CD4-positive, alpha-beta T cell treated with Interleukin-15 for 1 hour (primary cell): ENCODE data around the gene TPPP2.
"Not testable (repeated sequence)": the region's sequence is repeated elsewhere in the genome, so short reads cannot be mapped to it uniquely, and the experiment has no call there.

Experiments used
- DNase-seq: peaks from one replicate; pipeline ENCODE4 v3.0.0-alpha.2; 2020

The TPPP2 gene

DNA sequence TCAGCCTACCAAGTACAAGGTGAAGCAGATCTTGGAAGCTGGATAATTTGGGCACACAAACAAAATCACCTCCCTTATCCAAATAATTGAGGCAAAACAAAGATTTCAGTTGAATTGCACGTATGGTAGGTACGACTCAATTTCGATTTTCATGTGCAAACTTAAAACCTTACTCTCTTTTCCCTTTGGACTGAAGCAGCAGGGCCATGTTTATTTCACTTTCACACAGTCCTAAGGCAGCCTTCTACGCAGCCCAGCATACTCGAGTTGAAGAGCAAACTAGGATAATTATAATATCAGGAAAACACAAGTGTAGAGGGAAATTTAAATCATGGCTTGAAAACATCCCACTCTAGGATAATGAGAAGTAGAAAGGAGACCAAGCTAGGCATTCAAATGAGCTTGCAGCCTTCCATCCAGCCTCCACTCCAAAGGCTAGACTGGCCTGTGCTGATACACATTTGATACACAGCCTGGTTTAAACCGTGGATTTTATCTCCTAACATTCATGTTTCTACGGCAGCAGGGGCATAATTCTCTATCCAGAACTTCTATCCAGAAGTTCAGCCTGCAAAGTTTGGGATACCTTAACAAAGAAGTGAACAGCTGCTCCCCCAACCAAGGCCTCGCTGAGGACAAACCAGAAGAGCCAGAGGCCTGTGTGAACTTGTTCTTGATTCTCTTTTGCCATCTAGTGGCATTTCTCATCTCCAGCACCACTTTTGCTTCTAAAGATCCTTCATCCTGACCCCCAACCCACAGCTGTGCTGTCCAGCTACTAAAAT, 9.8 kb downstream of the TPPP2 start:
- DNase-seq = no peak

GRCh38 chr14:21040370-21040925, 10.4 kb downstream of the TPPP2 start:
- DNase-seq = no peak

- DNase-seq = not testable (repeated sequence)
Observed at GRCh38 chr14:21040941-21041340, 10.9 kb downstream of the TPPP2 start.

GRCh38 chr14:21041676-21042433, 11.8 kb downstream of the TPPP2 start, which contains the start of gene RNASE7:
Gene RNASE7 (plus strand): TSS chr14:21042362. CDS start chr14:21042993, 631 bp downstream.
- DNase-seq = no peak

GRCh38 chr14:21042918-21043317, 12.9 kb downstream of the TPPP2 start:
- no peak for DNase-seq

DNA sequence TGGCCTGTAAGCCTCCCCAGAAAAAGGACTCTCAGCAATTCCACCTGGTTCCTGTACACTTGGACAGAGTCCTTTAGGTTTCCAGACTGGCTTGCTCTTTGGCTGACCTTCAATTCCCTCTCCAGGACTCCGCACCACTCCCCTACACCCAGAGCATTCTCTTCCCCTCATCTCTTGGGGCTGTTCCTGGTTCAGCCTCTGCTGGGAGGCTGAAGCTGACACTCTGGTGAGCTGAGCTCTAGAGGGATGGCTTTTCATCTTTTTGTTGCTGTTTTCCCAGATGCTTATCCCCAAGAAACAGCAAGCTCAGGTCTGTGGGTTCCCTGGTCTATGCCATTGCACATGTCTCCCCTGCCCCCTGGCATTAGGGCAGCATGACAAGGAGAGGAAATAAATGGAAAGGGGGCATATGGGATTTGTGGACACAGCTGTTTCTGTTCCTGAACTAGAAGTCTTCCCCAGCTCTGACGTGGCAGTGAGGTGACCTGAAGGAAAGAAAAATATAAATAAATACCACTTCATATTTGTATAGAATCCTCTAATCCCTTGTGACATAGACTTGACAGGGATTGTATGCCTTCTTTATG, 13.5 kb downstream of the TPPP2 start:
- no peak for DNase-seq

GRCh38 chr14:21043974-21044618, 14.1 kb downstream of the TPPP2 start:
- no peak for DNase-seq

DNA sequence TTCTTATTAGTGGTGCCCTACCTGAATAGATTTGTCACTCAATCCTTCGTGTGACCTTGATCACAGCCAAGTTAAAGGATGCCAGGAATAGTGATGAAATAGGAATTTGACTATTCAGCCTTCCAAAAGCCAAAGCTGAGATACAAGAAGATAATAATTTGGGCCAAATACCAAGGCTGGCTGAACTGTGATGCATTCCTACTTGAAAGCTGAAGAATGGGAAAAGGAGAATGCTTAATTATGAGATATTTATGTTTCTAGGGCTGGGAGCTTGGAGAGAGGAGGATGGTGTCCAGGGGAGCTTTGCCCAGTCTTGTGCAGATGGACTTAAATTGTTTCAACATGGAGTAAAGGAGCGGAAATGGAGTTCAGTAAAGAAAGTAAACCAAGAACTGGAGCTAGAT, 17.4 kb downstream of the TPPP2 start:
- DNase-seq = no peak

DNA sequence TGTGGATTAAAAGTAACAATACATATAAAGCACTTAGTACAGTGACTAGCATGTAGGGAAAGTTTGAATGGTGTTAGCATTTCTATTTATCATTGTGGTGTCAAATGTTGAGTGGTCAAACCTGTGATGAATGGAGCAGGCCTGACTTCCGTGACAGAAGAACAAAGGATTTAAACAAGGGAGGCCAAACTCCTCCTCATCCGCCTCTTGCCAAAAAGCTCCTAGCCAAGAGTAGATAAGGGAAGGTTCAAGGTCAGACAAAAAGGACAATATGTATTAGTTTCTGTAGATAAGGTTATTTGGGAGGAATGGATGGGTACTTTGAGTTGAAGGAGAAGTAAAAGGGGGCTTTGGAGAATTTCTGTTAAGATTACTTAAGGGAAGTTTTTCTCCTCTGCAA, 18.6 kb downstream of the TPPP2 start:
- DNase-seq = no peak

GRCh38 chr14:21049271-21049673, 19.3 kb downstream of the TPPP2 start:
- no peak for DNase-seq

DNA sequence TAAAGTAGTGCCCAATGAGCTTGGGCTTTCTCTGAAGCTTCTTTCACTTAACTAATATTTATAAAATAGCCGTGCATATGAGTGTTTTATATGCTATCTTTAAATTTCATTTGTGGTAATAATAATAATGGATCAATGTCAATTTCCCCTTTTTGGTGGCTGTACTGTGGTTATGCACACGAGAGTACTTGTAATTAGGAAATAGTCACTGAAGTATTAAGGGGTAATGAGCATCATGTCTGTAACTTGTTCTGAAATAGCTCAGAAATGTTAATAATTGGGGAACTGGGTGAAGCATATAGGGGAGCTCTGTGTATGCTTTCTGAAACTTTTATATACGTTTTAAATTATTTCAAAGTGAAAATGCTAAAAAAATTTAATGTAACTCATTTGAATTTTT, 20.6 kb downstream of the TPPP2 start:
- DNase-seq = no peak

DNA sequence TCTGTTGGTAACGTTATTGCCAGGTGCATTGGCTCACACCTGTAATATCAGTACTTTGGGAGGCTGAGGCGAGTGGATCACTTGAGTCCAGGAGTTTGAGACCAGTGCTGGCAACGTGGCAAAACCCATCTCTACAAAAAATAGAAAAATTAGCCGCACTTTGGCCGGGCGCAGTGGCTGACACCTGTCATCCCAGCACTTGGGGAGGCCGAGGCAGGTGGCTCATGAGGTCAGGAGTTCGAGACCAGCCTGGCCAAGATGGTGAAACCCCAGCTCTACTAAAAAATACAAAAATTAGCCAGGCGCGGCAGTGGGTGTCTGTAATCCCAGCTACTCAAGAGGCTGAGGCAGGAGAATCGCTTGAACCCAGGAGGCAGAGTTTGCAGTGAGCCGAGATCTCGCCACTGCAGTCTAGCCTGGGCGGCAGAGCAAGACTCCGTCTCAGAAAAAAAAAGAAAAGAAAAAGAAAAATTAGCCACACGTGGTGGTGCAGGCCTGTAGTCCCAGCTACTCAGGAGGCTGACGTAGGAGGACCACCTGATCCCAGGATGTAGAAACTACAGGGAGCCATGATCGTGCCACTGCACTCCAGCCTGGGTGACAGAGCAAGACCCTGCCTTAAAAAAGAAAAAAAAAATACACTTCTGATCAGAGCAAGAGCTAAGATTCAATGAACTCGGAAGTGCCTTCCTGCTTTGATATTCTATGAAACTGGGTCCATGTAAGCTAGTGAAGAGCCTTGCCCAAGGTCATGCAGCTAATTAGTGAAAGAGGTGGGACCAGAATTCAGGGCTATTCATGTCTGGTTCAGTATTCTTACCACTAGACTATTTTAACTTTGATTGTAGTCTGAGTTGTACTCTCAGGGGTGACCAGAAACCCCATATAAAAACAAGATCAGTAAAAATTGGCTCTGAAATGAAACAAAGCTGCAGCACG, 23.4 kb downstream of the TPPP2 start:
- no peak for DNase-seq

DNA sequence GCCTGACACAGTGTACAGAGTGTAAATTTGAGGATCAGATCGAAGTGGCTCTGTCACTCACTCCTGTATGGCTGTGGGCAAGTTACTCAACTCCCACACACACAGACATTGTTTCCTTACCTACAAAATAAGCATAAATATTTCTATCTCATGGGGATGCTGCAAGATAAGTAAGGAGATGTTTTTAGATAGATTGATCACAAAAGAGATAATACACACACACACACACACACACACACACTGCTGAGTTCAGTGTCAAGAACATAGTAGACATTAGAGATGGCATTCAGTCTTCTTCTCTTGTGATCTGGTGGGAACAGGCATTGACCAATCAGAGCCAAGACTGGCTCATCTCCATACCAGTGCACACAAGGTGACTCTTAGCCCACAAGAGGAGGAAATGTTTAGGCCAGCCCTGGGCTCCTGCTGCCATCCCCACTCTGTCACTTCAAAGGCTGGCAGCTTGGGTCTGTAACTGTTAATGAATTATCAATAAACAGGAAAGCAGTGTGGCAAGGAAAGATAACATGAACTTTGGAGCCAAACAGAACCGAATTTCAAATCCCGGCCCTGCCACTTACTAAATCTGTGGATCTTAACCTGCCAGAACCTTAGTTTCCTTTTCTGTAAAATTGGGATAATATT, 24.2 kb downstream of the TPPP2 start:
- DNase-seq = no peak

DNA sequence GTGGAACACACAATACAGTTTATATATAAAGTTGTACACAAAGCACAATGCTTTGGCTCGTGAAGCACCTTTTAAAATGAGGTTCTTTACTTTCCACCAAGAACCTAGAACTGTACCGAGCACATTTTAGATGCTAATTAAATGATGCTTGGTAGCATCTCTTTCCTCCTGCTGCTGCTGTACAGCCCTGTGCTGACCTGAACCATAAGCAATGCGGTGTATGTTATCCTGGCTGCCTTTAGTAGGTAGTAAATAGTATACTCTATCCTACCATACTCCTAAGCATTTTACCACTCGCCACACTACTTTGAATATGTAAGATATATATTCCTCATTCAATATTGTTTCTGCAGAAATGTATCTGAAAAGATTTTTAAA, 24.7 kb downstream of the TPPP2 start:
- no peak for DNase-seq

DNA sequence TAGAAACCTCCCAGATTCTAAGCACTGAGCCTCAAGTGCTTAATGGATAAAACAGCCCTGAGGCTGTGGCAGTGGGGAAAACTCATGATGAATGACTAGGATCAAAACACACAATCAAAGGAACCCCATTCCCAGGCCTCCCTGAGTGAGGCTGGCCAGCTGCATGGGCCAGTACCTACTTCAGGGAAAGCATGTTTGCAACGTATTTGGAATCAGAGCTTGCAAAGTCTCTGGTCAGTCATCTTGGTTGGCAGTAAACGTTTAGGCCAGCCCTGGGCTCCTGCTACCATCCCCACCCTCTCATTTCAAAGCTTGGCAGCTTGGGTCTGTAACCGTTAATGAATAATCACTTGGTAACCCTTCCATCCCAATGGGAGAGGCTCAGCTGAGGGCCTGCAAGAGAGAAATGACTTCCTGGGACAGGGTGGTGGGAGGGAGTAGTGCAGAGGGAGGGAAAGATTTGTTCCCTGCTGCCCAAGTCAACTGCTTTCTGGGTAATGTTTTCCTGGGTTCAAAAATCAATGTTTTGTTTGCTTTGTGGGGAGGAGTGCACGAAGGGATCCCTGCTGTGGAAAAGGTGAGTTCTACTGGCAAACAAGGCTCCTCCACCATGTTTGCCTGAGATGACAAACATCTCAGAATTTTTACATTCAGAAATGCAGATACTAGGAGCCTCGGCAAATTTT, 25.6 kb downstream of the TPPP2 start:
- no peak for DNase-seq

- DNase-seq = no peak
Observed at GRCh38 chr14:21056520-21057163, 26.6 kb downstream of the TPPP2 start.

DNA sequence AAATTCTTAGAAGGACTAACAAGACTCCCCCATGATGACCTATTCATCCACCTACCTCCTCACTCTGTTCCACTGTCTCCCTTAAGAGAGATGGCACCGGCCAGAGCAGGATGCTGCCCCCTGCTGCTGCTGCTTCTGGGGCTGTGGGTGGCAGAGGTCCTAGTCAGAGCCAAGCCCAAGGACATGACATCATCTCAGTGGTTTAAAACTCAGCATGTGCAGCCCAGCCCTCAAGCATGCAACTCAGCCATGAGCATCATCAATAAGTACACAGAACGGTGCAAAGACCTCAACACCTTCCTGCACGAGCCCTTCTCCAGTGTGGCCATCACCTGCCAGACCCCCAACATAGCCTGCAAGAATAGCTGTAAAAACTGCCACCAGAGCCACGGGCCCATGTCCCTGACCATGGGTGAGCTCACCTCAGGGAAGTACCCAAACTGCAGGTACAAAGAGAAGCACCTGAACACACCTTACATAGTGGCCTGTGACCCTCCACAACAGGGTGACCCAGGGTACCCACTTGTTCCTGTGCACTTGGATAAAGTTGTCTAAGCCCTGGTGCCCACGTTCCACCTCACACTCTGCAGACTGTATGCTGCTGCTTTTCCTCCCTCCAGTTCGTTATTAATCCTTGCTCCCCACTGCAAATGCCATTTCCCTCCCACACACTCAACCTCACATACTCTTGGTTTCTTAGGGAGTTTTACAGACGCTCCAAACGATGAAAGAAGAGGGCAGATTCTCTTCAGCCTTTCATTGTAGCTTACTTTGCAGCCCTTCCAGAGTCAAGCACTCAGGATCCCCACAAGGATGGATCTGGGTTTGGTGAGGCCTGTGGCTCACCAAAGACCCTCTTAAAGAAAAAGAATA, 28.0 kb downstream of the TPPP2 start, which contains the start of gene RNASE8:
Gene RNASE8 (plus strand): TSS at position 20 of the 873 bp plus-strand sequence. CDS start 71 bp downstream, at position 91.
- no peak for DNase-seq

DNA sequence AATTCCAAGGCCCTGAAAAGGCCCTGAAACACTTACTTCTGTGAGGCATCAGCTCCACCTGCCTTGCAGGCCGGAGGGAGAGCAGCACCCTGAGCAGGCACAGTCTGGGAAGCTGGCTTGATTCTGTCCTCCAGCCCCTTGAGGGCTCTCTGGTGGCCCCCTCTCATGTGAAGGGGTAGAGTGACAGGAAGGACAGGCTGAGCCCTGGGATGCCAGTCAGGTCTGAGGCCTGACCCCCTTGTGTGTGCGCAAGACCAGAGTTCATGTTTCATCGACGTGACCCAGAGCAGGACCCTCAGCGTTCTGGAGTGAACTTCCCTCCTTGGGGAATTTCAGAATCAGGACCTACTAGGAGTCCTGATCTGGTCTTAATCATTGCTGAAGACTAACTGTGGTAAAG, 28.9 kb downstream of the TPPP2 start:
- DNase-seq = no peak
